SIG-M5 treated with dmso at 0.1 percent for 504 hours (cell line): ENCODE results near the gene LGALS8.
"Not testable (repeated sequence)": the region's sequence is repeated elsewhere in the genome, so short reads cannot be mapped to it uniquely, and the experiment has no call there.

Source experiments
- DNase-seq: peaks from one replicate; lab custom pipeline; 2025; ENCODE audit not compliant: unreplicated experiment; lab: John Stamatoyannopoulos, UW

The LGALS8 gene

GRCh38 chr1:236523704-236524141 lies at the start of gene LGALS8:
LGALS8 (plus strand) TSS chr1:236523982; CDS start chr1:236526071, 2,089 bp downstream.
- DNase-seq: peak; percentile 85

- no peak for DNase-seq
These were observed 47.8 kb upstream of the LGALS8 start for GRCh38 chr1:236476019-236476418.

GRCh38 chr1:236480758-236481436 lies 42.9 kb upstream of the LGALS8 start:
- no peak for DNase-seq

GRCh38 chr1:236484310-236484971 lies 39.3 kb upstream of the LGALS8 start:
- no peak for DNase-seq

- DNase-seq: no peak
These were observed 37.3 kb upstream of the LGALS8 start for GRCh38 chr1:236486356-236487002.

- DNase-seq: not testable (repeated sequence)
These were observed 34.6 kb upstream of the LGALS8 start for GRCh38 chr1:236489161-236489560.

- peak; percentile 73 for DNase-seq
These were observed 33.9 kb upstream of the LGALS8 start for GRCh38 chr1:236489710-236490377.

GRCh38 chr1:236491469-236492136 lies 32.2 kb upstream of the LGALS8 start:
- DNase-seq: no peak

GRCh38 chr1:236492378-236492777 lies 31.4 kb upstream of the LGALS8 start:
- no peak for DNase-seq

- no peak for DNase-seq
These were observed 29.7 kb upstream of the LGALS8 start for GRCh38 chr1:236494082-236494481.

GRCh38 chr1:236494586-236495466 lies 29.0 kb upstream of the LGALS8 start:
- no peak for DNase-seq

- no peak for DNase-seq
These were observed 28.2 kb upstream of the LGALS8 start for GRCh38 chr1:236495467-236496112.

GRCh38 chr1:236497908-236498307 lies 25.9 kb upstream of the LGALS8 start:
- DNase-seq: no peak

- no peak for DNase-seq
These were observed 22.7 kb upstream of the LGALS8 start for GRCh38 chr1:236501093-236501492.

GRCh38 chr1:236502579-236502971 lies 21.2 kb upstream of the LGALS8 start:
- no peak for DNase-seq

GRCh38 chr1:236502972-236503639 lies 20.7 kb upstream of the LGALS8 start:
- peak; percentile 80 for DNase-seq

GRCh38 chr1:236504338-236504737 lies 19.4 kb upstream of the LGALS8 start:
- not testable (repeated sequence) for DNase-seq

GRCh38 chr1:236507022-236507700 lies 16.6 kb upstream of the LGALS8 start:
- no peak for DNase-seq
